Endodermal cell (in vitro differentiated cells): ENCODE results near the gene SLC25A48. TPM values are rescaled to one million over a fixed set of nuclear protein-coding genes. Genes with fewer than 3 reads are reported as not detected.

ENCODE experiments used
- DNase-seq: peaks from one replicate; pipeline ENCODE4 v3.0.0-alpha.2; 2017
- H3K27ac ChIP-seq: 2 replicates; pipeline ENCODE4 v1.5.1; 2013; ENCODE audit warnings: mild to moderate bottlenecking, low read depth, low read length, moderate library complexity
- H3K27me3 ChIP-seq: 2 replicates; pipeline ENCODE4 v1.6.1; 2013; ENCODE audit warnings: mild to moderate bottlenecking, low read length, moderate library complexity; ENCODE audit not compliant: insufficient read depth, control insufficient read depth, poor library complexity, severe bottlenecking
- H3K36me3 ChIP-seq: 2 replicates; pipeline ENCODE4 v1.7.0; 2013; ENCODE audit warnings: mild to moderate bottlenecking, low read length, moderate library complexity; ENCODE audit not compliant: control insufficient read depth, insufficient read depth
- H3K4me1 ChIP-seq: one replicate; pipeline ENCODE4 v1.7.0; 2013; ENCODE audit warnings: low read length; ENCODE audit not compliant: control insufficient read depth, insufficient read depth
- H3K4me3 ChIP-seq: 2 replicates; pipeline ENCODE4 v1.5.1; 2013; ENCODE audit warnings: mild to moderate bottlenecking, low read length, moderate library complexity
- H3K9ac ChIP-seq: 2 replicates; pipeline ENCODE4 v1.6.1; 2013; ENCODE audit warnings: mild to moderate bottlenecking, low read length, moderate library complexity; ENCODE audit not compliant: poor library complexity, severe bottlenecking; ENCODE audit errors: extremely low read depth
- H3K9me3 ChIP-seq: 2 replicates; pipeline ENCODE4 v1.6.1; 2013; ENCODE audit warnings: mild to moderate bottlenecking, low read length, moderate library complexity; ENCODE audit not compliant: control insufficient read depth
- H3K27ac Mint-ChIP-seq: 2 replicates; pipeline ENCODE4 v1.8.0; 2020; ENCODE audit warnings: mixed read lengths
- H3K27me3 Mint-ChIP-seq: 2 replicates; pipeline ENCODE4 v1.8.0; 2021; ENCODE audit warnings: mild to moderate bottlenecking, mixed read lengths; ENCODE audit not compliant: insufficient read depth
- H3K36me3 Mint-ChIP-seq: 2 replicates; pipeline ENCODE4 v1.8.0; 2020; ENCODE audit warnings: low read depth, mixed read lengths
- H3K4me1 Mint-ChIP-seq: 2 replicates; pipeline ENCODE4 v1.8.0; 2020; ENCODE audit warnings: mixed read lengths
- H3K4me3 Mint-ChIP-seq: 2 replicates; pipeline ENCODE4 v1.8.0; 2020; ENCODE audit warnings: mild to moderate bottlenecking, moderate library complexity, mixed read lengths
- H3K9me3 Mint-ChIP-seq: 2 replicates; pipeline ENCODE4 v1.8.0; 2020; ENCODE audit warnings: mild to moderate bottlenecking, mixed read lengths
- WGBS, 2 experiments: methylation state at CpG; one replicate each; pipeline versions ENCODE4 v1.1.5 to v1.1.7; 2013; ENCODE audit warnings: missing lambda C conversion rate in 2 of 2, mixed read lengths in 1 of 2; ENCODE audit not compliant: insufficient coverage in 1 of 2, insufficient read length in 1 of 2; 5-methylcytosine and 5-hydroxymethylcytosine counted together
- microRNA-seq: library from miRNA; unstranded; fragments of <30 nt; microRNA quantifications from one replicate; pipeline ENCODE4 v1.2.0, GENCODE V29; 2020; ENCODE audit warnings: borderline microRNAs expressed
- total RNA-seq, 2 donors: library from RNA; stranded (reverse); fragmentation: NEBNext Ultra II Directional in 1 of 2; extraction: Animal tissue kit (Norgen Biotek cat#: 25700) in 1 of 2; gene quantifications; 2 replicates in 1 of 2; 3 replicates in 1 of 2; pipeline ENCODE4 v1.2.1, GENCODE V29; 2021
- TF ChIP-seq, protein P1 (sequence below): fragments of 200-600 bp; sonication (generic); conservative IDR thresholded peaks from 2 replicates; pipeline ENCODE4 v1.5.0; 2021; ENCODE audit warnings: antibody characterized with exemption, mild to moderate bottlenecking

SLC25A48 gene
- total RNA-seq, 2 donors from 2014 or later, result 2.5 to 5.9 TPM

DNA sequence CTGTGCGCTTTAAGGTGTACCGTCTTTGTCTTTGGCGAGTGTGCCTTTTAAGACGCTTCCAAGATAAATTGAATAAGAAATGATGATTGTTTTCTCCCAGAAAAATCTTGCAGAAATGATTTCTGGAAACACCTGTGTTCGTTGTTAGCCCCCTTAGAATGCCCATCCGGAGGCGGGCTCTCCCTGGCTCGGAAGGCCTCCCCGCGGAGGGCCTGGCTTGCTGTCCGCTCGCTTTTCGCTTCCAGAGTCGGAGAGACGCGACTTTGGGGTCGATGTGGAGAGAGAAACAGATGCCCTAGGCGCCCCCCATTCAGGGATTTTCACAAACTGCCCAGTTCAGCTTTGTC is 96.5 kb downstream of the SLC25A48 start:
- Histone ChIP-seq H3K36me3 (no peaks in the 10 kb centered on the region), H3K27ac (no peak overlapping the region), H3K4me3 (peak overlapping the region; percentile 71), H3K9ac (no peak overlapping the region), H3K9me3 (no peaks in the 10 kb centered on the region), H3K27me3 (peaks cover 75% of the 10 kb centered on the region), H3K4me1 (no peaks in the 10 kb centered on the region)
- Mint-ChIP-seq H3K27me3 (peaks cover 74% of the 10 kb centered on the region), H3K4me3 (peak overlapping the region; percentile 61), H3K4me1 (no peaks in the 10 kb centered on the region), H3K27ac (no peak overlapping the region), H3K9me3 (no peaks in the 10 kb centered on the region), H3K36me3 (no peaks in the 10 kb centered on the region)
- DNase-seq, result peak; percentile 57
- WGBS, 2 experiments, result 10 to 17% methylated on average over 7 to 18 of the region's 18 CpGs
- TF ChIP-seq, protein P1, sequence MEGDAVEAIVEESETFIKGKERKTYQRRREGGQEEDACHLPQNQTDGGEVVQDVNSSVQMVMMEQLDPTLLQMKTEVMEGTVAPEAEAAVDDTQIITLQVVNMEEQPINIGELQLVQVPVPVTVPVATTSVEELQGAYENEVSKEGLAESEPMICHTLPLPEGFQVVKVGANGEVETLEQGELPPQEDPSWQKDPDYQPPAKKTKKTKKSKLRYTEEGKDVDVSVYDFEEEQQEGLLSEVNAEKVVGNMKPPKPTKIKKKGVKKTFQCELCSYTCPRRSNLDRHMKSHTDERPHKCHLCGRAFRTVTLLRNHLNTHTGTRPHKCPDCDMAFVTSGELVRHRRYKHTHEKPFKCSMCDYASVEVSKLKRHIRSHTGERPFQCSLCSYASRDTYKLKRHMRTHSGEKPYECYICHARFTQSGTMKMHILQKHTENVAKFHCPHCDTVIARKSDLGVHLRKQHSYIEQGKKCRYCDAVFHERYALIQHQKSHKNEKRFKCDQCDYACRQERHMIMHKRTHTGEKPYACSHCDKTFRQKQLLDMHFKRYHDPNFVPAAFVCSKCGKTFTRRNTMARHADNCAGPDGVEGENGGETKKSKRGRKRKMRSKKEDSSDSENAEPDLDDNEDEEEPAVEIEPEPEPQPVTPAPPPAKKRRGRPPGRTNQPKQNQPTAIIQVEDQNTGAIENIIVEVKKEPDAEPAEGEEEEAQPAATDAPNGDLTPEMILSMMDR, result no peak

DNA sequence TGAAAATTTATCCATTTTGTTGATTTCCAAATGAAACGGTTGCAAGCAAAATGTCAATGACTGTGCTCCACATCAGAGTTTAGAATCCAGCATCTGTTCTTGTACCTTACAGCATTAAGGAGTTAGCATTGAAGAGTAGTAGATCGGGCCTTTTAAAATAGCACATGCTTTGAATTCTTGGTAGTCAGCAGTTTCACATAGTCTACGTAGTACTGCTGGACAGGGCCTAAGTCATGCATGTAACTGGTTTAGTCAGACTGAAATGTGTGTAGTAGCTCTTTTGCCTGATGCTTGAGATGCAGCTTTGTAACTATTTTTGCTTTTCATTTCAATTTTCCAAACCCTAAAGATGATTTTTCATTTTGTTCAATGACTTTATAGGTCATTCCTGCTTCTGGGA is 100.5 kb downstream of the SLC25A48 start:
- TF ChIP-seq, protein P1, result no peak

DNA sequence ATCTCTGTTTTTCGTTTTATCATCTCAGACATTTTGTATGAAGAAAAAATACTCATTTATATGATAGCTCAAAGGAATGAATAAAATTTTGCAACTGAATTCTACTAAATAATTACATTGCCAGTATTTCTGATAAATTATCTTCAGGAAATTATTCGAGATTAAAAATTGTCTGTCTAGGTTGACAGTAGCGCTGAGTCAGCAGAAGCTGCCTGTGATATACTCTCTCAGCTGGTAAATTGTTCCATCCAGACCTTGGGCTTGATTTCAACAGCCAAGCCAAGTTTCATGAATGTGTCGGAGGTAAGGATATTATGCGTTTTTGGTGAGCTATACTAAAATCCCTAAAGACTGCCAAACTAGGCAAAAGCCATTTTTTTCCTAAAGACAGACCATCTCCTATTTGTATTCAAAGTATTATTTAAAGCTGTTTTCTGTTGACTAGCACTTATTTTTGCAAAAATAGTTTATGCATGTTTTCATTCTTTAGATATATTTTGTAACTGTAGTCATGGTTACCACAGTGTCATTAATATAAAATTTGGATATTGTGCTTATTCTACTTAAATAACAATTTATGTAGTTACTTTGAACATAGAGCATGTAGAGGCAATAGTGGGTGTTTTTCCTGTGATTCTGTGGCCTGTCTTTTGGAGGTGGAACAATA is 102.9 kb downstream of the SLC25A48 start:
- peaks cover 14% of the 10 kb centered on the region for H3K27me3 Mint-ChIP-seq
- H3K36me3 Mint-ChIP-seq, result no peaks in the 10 kb centered on the region
- no peaks in the 10 kb centered on the region for H3K9me3 Mint-ChIP-seq
- H3K4me3 ChIP-seq, result no peak overlapping the region
- peaks cover 11% of the 10 kb centered on the region for H3K27me3 ChIP-seq
- H3K4me1 ChIP-seq, result no peaks in the 10 kb centered on the region
- WGBS, 2 experiments, result 87 to 100% methylated on average over 2 to 5 of the region's 5 CpGs
- no peaks in the 10 kb centered on the region for H3K4me1 Mint-ChIP-seq
- no peak overlapping the region for H3K27ac ChIP-seq
- no peaks in the 10 kb centered on the region for H3K9me3 ChIP-seq
- TF ChIP-seq, protein P1, result no peak
- no peak overlapping the region for H3K4me3 Mint-ChIP-seq
- H3K36me3 ChIP-seq, result no peaks in the 10 kb centered on the region
- no peak for DNase-seq
- no peak overlapping the region for H3K27ac Mint-ChIP-seq
- H3K9ac ChIP-seq, result no peak overlapping the region

More for the DNA sequence above, 100.5 kb downstream of the SLC25A48 start:
- DNase-seq, result no peak
- Histone ChIP-seq H3K9me3 (no peaks in the 10 kb centered on the region), H3K9ac (no peak overlapping the region), H3K27ac (no peak overlapping the region), H3K4me3 (no peak overlapping the region), H3K4me1 (no peaks in the 10 kb centered on the region), H3K27me3 (peaks cover 35% of the 10 kb centered on the region), H3K36me3 (no peaks in the 10 kb centered on the region)
- no peak overlapping the region for H3K4me3 Mint-ChIP-seq
- no peaks in the 10 kb centered on the region for H3K9me3 Mint-ChIP-seq
- H3K27ac Mint-ChIP-seq, result no peak overlapping the region
- H3K27me3 Mint-ChIP-seq, result peaks cover 36% of the 10 kb centered on the region
- no peaks in the 10 kb centered on the region for H3K36me3 Mint-ChIP-seq
- WGBS, 2 experiments, result 84 to 91% methylated on average over 3 of the region's 3 CpGs
- H3K4me1 Mint-ChIP-seq, result no peaks in the 10 kb centered on the region

Small RNAs within 50 kb of the gene (microRNA-seq; reads per million reads assigned to microRNA genes)
- not detected for gene MIR5692C1

Other genes with a start within 250 kb of the SLC25A48 start
- gene IL9, start 61.2 kb downstream of the SLC25A48 start, total RNA-seq, result not detected
- not detected for gene LECT2, start 120.3 kb downstream of the SLC25A48 start, total RNA-seq
- gene TGFBI, start 194.3 kb downstream of the SLC25A48 start, total RNA-seq, result 1 to 10 TPM; 2.8 to 4.9 TPM